HEK293 (cell line): ENCODE data around the gene ZNF35.

Experiments
- CTCF ChIA-PET: fragments of 350-600 bp; formaldehyde crosslinking; extraction: SDS; loops from one replicate; lab custom pipeline; 2021; ENCODE audit warnings: antibody characterized with exemption; lab: Yijun Ruan, JAX
- POLR2A ChIA-PET: fragments of 300-600 bp; formaldehyde crosslinking; extraction: SDS; loops from one replicate; lab custom pipeline; 2020; ENCODE audit warnings: antibody characterized with exemption, inconsistent platforms; lab: Yijun Ruan, JAX
- H3K27ac ChIP-seq: fragments of 200-500 bp; sonication (Bioruptor generic); 2 replicates; pipeline ENCODE4 v1.5.1; 2014; ENCODE audit warnings: low read depth, low read length, control low read depth, inconsistent platforms; ENCODE audit errors: extremely low read depth
- H3K36me3 ChIP-seq, 2 experiments: fragments of 200-500 bp in 1 of 2; sonication (Bioruptor generic) in 1 of 2; 1 replicate in 1 of 2; 2 replicates in 1 of 2; pipeline ENCODE4 v1.5.1; 2014 to 2017; ENCODE audit warnings: inconsistent platforms in 2 of 2, low read length in 2 of 2; ENCODE audit not compliant: control insufficient read depth in 2 of 2, insufficient read depth in 1 of 2
- H3K4me1 ChIP-seq: fragments of 200-500 bp; sonication (Bioruptor generic); 2 replicates; pipeline ENCODE4 v1.5.1; 2014; ENCODE audit warnings: mild to moderate bottlenecking, low read length, inconsistent platforms; ENCODE audit not compliant: control insufficient read depth, insufficient read depth
- H3K4me3 ChIP-seq: 2 replicates; pipeline ENCODE4 v1.5.1; 2011; ENCODE audit warnings: low read depth, mild to moderate bottlenecking, control low read depth, low read length, moderate library complexity
- H3K9me3 ChIP-seq: fragments of 200-500 bp; sonication (Bioruptor generic); 2 replicates; pipeline ENCODE4 v1.5.1; 2014; ENCODE audit warnings: low read depth, low read length, inconsistent platforms; ENCODE audit not compliant: control insufficient read depth, insufficient read depth
- GLI4 ChIP-seq: fragments of 450-650 bp; formaldehyde crosslinking; IDR thresholded peaks from 2 replicates; pipeline ENCODE4 v1.5.1; 2016; ENCODE audit warnings: missing biosample characterization, missing genetic modification characterization
- KLF8 ChIP-seq: fragments of 450-650 bp; formaldehyde crosslinking; IDR thresholded peaks from 2 replicates; pipeline ENCODE4 v1.5.1; 2016; ENCODE audit warnings: missing biosample characterization, missing genetic modification characterization
- OSR2 ChIP-seq: fragments of 450-650 bp; formaldehyde crosslinking; IDR thresholded peaks from 2 replicates; pipeline ENCODE4 v1.5.1; 2016; ENCODE audit warnings: missing biosample characterization, missing genetic modification characterization
- OVOL3 ChIP-seq: fragments of 450-650 bp; formaldehyde crosslinking; IDR thresholded peaks from 2 replicates; pipeline ENCODE4 v1.5.1; 2016; ENCODE audit warnings: missing biosample characterization, missing genetic modification characterization
- SP3 ChIP-seq: fragments of 450-650 bp; formaldehyde crosslinking; IDR thresholded peaks from 2 replicates; pipeline ENCODE4 v1.5.1; 2016; ENCODE audit warnings: missing biosample characterization, missing genetic modification characterization
- SP7 ChIP-seq: fragments of 450-650 bp; formaldehyde crosslinking; IDR thresholded peaks from 2 replicates; pipeline ENCODE4 v1.5.1; 2016; ENCODE audit warnings: missing biosample characterization, missing genetic modification characterization
- YY2 ChIP-seq: fragments of 450-650 bp; formaldehyde crosslinking; IDR thresholded peaks from 2 replicates; pipeline ENCODE4 v1.5.1; 2016; ENCODE audit warnings: missing biosample characterization, missing genetic modification characterization
- ZNF10 ChIP-seq: fragments of 450-650 bp; formaldehyde crosslinking; IDR thresholded peaks from 2 replicates; pipeline ENCODE4 v1.5.1; 2017; ENCODE audit warnings: missing biosample characterization, missing genetic modification characterization
- ZNF112 ChIP-seq: fragments of 450-650 bp; formaldehyde crosslinking; IDR thresholded peaks from 2 replicates; pipeline ENCODE4 v1.5.0; 2017; ENCODE audit warnings: missing biosample characterization, missing genetic modification characterization
- ZNF133 ChIP-seq: fragments of 450-650 bp; formaldehyde crosslinking; IDR thresholded peaks from 2 replicates; pipeline ENCODE4 v1.5.1; 2016; ENCODE audit warnings: missing biosample characterization, missing genetic modification characterization
- ZNF146 ChIP-seq: fragments of 450-650 bp; formaldehyde crosslinking; IDR thresholded peaks from 2 replicates; pipeline ENCODE4 v1.5.1; 2016; ENCODE audit warnings: missing biosample characterization, missing genetic modification characterization
- ZNF155 ChIP-seq: fragments of 450-650 bp; formaldehyde crosslinking; IDR thresholded peaks from 2 replicates; pipeline ENCODE4 v1.5.1; 2016; ENCODE audit warnings: missing biosample characterization, missing genetic modification characterization
- ZNF169 ChIP-seq: fragments of 450-650 bp; formaldehyde crosslinking; IDR thresholded peaks from 2 replicates; pipeline ENCODE4 v1.5.1; 2016; ENCODE audit warnings: missing biosample characterization, missing genetic modification characterization
- ZNF423 ChIP-seq: fragments of 450-650 bp; formaldehyde crosslinking; IDR thresholded peaks from 2 replicates; pipeline ENCODE4 v1.5.1; 2016; ENCODE audit warnings: missing biosample characterization, missing genetic modification characterization
- ZNF549 ChIP-seq: fragments of 450-650 bp; IDR thresholded peaks from 2 replicates; pipeline ENCODE4 v1.5.1; 2018; ENCODE audit warnings: missing biosample characterization, missing genetic modification characterization, mild to moderate bottlenecking, inconsistent platforms, moderate library complexity
- ZNF555 ChIP-seq: fragments of 450-650 bp; formaldehyde crosslinking; conservative IDR thresholded peaks from 2 replicates; pipeline ENCODE4 v1.5.1; 2017; ENCODE audit warnings: missing biosample characterization, mild to moderate bottlenecking, missing genetic modification characterization, inconsistent platforms
- ZNF664 ChIP-seq: fragments of 450-650 bp; formaldehyde crosslinking; IDR thresholded peaks from 2 replicates; pipeline ENCODE4 v1.5.1; 2016; ENCODE audit warnings: missing biosample characterization, missing genetic modification characterization
- ZNF692 ChIP-seq: fragments of 450-650 bp; formaldehyde crosslinking; IDR thresholded peaks from 2 replicates; pipeline ENCODE4 v1.5.1; 2016; ENCODE audit warnings: missing biosample characterization, missing genetic modification characterization
- ZNF830 ChIP-seq: fragments of 450-650 bp; IDR thresholded peaks from 2 replicates; pipeline ENCODE4 v1.5.0; 2018; ENCODE audit warnings: missing biosample characterization, missing genetic modification characterization, low read depth, mild to moderate bottlenecking, moderate library complexity
- TF ChIP-seq, protein P1 (sequence below): fragments of 450-650 bp; formaldehyde crosslinking; IDR thresholded peaks from 2 replicates; pipeline ENCODE4 v1.5.1; 2017; ENCODE audit warnings: missing biosample characterization, missing genetic modification characterization
- TF ChIP-seq, protein P2 (sequence below): fragments of 450-650 bp; formaldehyde crosslinking; IDR thresholded peaks from 2 replicates; pipeline ENCODE4 v1.5.1; 2016; ENCODE audit warnings: missing biosample characterization, missing genetic modification characterization

Gene ZNF35

DNA sequence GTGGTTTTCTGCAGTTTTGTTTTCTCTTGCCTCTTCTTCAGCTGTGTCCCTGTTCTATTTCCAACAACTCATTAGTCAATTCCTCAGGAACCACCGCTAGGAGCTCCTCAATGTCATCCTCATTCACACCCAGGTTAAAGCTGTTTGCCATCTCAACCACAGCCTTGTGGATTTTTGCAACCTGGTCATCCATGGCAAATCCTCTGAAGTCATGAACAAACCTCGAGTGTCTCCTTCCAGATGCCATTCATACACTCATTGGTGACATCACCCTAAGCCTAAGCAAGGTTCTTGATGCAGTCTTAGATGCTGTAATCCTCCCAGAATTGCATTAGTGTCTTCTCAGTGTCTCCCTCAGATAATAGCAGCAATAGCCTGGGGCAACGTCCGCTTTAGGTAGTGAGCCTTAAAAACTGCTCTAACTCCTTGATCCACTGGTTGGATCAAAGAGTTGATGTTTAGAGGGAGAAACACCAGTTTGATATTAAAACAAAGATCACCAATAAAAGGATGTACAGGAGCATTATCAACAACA is 32.5 kb downstream of the ZNF35 start:
- no peak for TF ChIP-seq ZNF549 (tag by site-specific recombination)
- TF ChIP-seq, protein P1, sequence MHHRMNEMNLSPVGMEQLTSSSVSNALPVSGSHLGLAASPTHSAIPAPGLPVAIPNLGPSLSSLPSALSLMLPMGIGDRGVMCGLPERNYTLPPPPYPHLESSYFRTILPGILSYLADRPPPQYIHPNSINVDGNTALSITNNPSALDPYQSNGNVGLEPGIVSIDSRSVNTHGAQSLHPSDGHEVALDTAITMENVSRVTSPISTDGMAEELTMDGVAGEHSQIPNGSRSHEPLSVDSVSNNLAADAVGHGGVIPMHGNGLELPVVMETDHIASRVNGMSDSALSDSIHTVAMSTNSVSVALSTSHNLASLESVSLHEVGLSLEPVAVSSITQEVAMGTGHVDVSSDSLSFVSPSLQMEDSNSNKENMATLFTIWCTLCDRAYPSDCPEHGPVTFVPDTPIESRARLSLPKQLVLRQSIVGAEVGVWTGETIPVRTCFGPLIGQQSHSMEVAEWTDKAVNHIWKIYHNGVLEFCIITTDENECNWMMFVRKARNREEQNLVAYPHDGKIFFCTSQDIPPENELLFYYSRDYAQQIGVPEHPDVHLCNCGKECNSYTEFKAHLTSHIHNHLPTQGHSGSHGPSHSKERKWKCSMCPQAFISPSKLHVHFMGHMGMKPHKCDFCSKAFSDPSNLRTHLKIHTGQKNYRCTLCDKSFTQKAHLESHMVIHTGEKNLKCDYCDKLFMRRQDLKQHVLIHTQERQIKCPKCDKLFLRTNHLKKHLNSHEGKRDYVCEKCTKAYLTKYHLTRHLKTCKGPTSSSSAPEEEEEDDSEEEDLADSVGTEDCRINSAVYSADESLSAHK, result no peak
- no peak for TF ChIP-seq SP7 (tag by site-specific recombination)
- no peak for TF ChIP-seq ZNF169 (tag by site-specific recombination)
- TF ChIP-seq ZNF830 (tag by site-specific recombination), result no peak
- TF ChIP-seq ZNF112 (tag by site-specific recombination), result no peak
- TF ChIP-seq ZNF155 (tag by site-specific recombination), result no peak
- no peak for TF ChIP-seq OVOL3 (tag by site-specific recombination)
- no peak for TF ChIP-seq GLI4 (tag by site-specific recombination)
- TF ChIP-seq, protein P2, sequence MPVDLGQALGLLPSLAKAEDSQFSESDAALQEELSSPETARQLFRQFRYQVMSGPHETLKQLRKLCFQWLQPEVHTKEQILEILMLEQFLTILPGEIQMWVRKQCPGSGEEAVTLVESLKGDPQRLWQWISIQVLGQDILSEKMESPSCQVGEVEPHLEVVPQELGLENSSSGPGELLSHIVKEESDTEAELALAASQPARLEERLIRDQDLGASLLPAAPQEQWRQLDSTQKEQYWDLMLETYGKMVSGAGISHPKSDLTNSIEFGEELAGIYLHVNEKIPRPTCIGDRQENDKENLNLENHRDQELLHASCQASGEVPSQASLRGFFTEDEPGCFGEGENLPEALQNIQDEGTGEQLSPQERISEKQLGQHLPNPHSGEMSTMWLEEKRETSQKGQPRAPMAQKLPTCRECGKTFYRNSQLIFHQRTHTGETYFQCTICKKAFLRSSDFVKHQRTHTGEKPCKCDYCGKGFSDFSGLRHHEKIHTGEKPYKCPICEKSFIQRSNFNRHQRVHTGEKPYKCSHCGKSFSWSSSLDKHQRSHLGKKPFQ (tag by site-specific recombination), result no peak
- no peak for TF ChIP-seq ZNF423 (tag by site-specific recombination)
- TF ChIP-seq ZNF146, result no peak
- TF ChIP-seq ZNF555 (tag by site-specific recombination), result no peak
- TF ChIP-seq YY2 (tag by site-specific recombination), result no peak
- TF ChIP-seq ZNF692 (tag by site-specific recombination), result no peak
- TF ChIP-seq ZNF10 (tag by site-specific recombination), result no peak
- TF ChIP-seq ZNF664 (tag by site-specific recombination), result no peak
- TF ChIP-seq OSR2 (tag by site-specific recombination), result no peak
- no peak for TF ChIP-seq SP3
- TF ChIP-seq ZNF133 (tag by site-specific recombination), result no peak
- Histone ChIP-seq H3K4me3 (no peak overlapping the region), H3K9me3 (no peaks in the 10 kb centered on the region), H3K36me3 (no peaks in the 10 kb centered on the region), H3K4me1 (no peaks in the 10 kb centered on the region), H3K27ac (no peak overlapping the region)
- POLR2A ChIA-PET, result no interaction called here
- CTCF ChIA-PET, result interaction anchor here (0.6 kb wide), 1 partner anchor 22 kb away, joined by 5 read pairs; no protein-coding TSS in a partner anchor

- TF ChIP-seq KLF8, result no peak
- no peak overlapping the region for H3K4me3 ChIP-seq
- no peaks in the 10 kb centered on the region for H3K9me3 ChIP-seq
- ChIA-PET CTCF (no interaction called here), POLR2A (no interaction called here)
- H3K27ac ChIP-seq, result no peak overlapping the region
- no peaks in the 10 kb centered on the region for H3K4me1 ChIP-seq
- H3K36me3 ChIP-seq, result no peaks in the 10 kb centered on the region
Observed at GRCh38 chr3:44682182-44682896, 33.8 kb downstream of the ZNF35 start.
